ENCODE measurements around the gene CSKMT.
"Not testable (repeated sequence)": the region's sequence is repeated elsewhere in the genome, so short reads cannot be mapped to it uniquely, and the experiment has no call there.

CSKMT gene, protein sequence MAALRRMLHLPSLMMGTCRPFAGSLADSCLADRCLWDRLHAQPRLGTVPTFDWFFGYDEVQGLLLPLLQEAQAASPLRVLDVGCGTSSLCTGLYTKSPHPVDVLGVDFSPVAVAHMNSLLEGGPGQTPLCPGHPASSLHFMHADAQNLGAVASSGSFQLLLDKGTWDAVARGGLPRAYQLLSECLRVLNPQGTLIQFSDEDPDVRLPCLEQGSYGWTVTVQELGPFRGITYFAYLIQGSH

DNA sequence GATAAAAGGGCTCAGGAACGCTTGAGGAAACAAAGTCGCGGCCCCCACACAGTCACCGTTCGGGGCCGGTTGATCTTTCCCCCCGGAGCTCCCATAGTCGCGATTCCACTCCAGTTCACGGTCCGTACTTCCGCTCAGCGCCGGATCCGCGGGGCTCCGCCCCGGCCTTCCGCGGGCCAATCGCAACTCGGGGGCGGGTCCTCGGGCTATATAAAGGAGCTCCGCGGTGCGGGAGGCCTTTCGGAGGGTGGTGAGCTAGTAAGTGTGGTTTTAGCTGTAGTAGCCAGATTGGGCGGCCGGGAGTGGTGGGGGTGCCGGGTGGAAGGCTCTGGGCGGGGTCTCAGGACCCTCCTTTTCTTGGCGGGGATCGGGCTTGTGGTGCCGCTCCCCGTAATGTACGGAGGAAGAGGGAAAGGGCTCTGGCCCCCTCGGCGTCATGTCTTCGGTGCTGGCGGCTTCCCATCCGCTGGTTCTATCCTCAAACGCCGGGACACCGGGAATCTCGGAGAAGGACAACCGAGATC is at the start of gene CSKMT, which contains the start of gene C11orf98:
CSKMT (plus strand) TSS at position 238 of the 524 bp plus-strand sequence. CDS start 568 bp downstream, outside the sequence.
C11orf98 (minus strand) TSS at position 136 of the 524 bp plus-strand sequence; CDS start at position 95, 41 bp downstream.
- DNase-seq = peak; percentile 95

DNA sequence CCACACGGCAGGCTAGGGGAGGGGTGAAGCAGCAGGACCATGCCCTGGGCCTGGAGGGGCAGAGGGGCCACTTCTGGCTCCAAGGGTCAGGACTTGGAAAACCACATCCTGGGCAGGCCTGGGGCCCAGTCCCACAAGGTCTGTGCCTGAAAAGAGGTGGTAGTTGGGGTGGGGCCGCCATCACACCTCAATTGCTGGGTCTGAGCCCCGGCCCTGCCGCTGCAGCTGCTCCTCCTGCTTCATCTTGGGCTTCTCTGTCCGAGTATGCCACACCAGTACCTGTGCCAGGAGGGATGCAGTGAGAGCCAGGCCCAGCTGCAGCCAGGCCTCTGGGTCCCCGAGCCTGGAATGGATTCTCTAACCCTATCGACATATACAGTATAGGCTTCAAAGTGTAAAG is 49.6 kb upstream of the CSKMT start:
- DNase-seq = no peak

DNA sequence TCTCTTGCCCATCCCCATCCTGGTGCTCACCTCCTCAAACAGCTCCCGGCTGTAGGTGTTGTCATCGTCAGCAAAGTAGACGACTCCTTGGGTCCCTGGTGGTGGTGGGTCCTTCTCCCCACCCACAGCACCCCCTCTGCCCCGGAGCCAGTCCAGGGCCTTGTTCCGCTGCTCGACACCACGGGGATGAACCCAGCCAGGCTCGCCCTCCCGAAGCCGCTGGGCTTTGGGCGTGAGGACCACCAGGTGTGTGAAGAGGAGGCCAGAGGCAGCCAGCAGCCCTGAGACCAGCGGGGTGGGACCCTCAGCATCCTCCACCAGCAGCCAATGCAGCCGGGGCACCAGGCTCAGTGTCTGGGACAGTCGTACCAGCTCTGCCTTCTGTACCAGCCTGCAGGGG is 48.2 kb upstream of the CSKMT start:
- not testable (repeated sequence) for DNase-seq

DNA sequence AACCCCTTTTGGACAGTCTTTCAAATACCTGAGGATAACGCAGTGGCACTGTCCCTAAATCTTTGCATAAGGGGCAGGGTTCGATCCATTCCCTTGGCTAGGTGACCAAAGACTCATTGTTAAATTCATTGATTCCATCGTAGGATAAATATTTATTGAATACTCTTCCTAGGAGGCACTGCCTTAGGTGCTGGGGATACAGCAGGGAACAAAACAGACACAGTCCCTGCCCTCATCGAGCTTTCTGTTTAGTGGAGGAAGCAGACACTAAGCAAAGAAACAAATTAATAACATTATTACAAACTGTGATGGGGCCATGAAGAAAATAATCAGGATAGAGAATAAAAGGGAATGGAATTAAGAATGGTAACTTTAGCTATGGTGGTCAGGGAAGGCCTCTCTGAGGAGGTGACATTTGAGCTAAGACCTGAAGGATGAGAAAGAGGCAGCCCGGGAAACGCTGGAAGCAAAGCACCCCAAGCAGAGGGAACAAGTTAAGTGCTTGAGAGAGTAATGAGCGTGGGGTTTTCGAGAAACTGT is 44.0 kb upstream of the CSKMT start:
- no peak for DNase-seq

DNA sequence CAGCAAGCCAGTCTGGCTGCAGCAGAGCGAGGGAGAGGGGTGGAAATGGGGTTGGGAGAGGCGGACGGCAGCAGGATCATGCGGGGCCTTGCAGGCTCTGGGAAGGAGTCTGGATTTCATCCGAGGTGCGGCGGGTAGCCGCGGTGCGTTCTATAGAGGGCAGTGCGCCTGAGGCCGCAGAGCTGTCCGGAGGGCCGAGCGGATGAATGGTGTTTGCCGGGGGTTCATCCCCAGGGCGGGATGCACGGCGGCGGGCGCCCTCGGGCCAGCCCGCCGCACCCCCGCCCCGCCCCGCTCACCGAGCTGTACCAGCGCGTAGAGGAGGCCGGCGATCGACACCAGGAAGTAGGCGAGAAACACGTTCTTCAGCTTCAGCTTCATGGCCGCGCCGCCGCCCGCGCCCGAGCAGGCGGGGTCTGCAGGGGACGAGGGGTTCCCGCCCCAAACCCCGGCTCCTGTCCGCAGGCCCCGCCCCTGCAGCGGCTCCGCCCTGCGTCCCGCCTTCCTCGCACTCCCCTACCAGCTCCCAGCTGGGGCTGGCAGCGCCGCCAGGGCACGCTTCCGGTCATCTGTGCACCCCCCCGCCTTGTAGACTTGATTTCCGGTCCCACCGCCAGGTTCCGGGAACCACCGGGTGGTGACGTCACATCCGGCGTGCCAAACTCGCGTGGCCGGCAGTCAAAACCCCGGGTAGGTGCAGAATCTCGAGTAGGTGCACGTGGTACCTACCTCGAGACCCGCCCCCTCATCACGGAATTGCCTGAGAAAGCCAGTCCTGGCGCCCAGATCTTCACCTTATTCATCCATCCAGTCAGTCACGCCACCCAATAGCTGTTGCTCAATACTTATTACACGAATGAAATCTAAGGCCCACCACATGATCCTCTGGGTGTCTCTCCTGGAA is 43.3 kb upstream of the CSKMT start, which contains the start of gene B3GAT3:
B3GAT3 (minus strand) TSS at position 420 of the 904 bp plus-strand sequence; CDS start at position 381, 39 bp downstream.
- DNase-seq = peak; percentile 96

DNA sequence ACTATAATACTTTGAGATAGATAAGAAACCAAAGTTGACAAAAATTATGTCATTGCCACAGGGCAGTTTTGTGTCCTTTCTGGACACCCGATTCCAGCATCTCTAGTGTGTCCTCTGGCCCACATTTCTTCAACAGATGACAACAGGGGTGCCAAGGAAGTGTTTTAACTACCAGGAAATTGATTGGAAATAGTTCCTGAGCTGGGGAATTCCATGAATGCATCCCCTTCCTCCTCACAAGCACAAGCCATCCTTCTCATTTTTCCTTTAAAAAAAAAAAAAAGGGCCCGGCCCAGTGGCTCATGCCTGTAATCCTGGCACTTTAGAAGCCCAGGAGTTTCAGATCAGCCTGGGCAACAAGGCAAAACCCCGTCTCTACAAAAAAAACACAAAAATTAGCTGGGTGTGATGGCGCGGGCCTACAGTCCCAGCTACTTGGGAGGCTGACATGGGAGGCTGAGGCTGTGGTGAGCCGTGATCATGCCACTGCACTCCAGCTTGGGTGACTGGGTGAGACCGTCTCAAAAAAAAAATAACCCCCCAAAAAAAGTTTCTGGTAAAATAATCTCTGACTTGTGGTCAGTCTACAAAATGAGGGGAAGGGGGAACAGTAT is 42.5 kb upstream of the CSKMT start:
- no peak for DNase-seq

DNA sequence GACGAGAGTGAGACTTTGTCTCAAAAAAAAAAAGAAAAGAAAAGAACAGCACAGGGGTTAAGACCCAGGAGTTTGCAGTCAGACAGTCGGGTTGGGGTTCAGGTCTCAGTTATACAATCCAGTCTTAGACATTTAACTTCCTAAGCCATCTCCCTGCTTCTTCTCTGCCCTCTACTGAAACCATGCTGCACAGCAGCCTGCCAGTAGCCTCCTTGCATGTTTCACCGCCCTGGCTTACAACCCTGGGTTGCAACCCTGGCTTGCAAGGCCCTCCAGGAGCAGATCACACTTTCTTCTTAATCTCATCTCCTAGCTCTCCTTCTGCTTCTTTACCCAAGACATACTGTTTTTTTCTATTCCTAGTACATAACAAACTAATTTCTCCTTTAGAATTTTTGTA is 37.4 kb upstream of the CSKMT start:
- DNase-seq = no peak

DNA sequence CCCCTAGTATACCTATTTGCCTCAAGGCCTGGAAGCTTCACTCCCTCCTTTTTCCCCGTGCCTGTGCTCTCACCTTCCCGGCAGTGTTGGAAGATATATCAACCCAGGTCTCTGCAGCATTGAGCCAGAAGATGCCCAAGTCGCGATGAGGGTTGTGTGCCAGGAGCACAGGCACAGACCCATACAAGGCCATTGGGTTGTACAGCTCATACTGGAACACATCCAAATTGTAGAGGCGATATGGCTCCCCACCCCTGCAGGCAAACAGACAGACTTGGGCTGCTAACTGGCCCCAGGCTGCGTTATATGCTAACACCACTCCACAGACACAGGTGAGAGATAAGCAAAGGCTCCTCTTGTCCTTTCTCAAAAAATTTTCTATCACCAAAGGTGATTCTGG is 32.6 kb upstream of the CSKMT start:
- DNase-seq = no peak

DNA sequence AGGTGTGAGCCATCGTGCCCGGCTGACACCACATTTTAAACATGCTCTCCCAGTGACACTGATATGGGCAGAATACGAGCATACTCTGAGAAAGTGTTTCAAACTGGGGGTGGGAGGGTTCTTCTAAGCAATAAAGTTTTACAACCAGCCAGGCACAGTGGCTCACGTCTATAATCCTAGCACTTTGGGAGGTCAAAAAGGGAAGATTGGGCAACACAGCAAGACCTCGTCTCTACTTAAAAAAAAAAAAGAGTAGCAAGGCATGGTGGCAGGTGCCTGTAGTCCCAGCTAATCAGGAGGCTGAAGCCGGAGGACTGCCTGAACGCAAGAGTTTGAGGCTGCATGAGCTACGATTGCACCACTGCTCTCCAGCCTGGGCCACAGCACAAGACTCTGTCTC is 20.9 kb upstream of the CSKMT start:
- no peak for DNase-seq

DNA sequence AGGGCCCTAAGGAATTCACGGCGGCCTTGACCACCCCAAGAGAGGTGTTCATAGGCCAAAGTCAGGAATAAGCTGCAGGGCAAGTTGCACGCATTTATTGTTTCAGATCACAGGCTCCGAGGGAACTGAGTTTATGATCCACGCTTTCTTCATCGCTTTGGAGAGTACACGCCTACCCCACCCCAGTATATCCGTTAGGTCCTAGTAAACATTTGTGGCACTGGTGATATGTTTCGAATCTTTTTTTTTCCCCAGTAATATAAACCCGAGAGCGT is 19.5 kb upstream of the CSKMT start:
- DNase-seq = no peak

DNA sequence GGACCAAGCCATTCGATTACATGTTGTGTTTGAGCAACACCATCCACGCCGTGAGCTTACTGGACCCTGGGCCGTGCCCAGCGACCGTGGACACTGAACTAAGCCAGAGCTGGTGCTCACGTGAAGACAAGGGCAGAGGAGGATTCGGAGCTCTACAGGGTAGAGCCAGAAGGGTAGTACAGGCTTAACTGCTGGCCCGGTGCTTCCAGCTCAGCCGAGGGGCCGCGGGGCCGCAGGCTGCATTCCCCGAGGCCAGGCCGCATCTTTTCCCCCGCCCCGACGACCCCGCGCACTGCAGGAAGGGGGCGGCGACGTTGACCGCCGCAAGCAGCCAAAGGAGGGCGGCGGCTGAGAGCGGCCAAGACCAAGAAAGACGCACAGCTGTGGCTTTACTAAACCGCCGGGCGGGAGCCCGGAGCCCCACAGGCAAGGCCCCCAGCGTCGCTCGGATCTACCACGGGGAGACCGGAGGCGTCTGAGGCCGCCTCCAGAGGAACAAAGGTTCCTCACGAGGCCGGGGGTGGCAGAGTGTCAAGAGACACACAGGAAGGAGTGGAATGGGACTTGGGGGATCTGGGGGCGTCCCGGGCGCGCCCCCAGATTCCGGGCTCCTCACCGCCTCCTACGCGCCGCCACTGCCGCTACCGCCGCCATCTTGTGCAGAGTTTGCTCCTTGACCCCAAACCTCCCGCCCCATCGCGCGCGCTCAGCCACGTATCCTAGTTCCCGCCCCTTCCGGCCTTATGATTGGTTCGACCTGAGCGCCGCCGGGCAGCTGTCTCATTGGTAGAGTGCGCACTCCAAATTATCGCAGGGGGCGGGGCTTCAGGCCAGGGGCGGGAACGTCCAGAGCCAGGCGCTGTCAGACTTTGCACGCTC is 18.9 kb upstream of the CSKMT start, which contains the start of gene GANAB:
GANAB (minus strand) TSS at position 668 of the 879 bp plus-strand sequence; CDS start at position 654, 14 bp downstream.
- peak; percentile 99 for DNase-seq

DNA sequence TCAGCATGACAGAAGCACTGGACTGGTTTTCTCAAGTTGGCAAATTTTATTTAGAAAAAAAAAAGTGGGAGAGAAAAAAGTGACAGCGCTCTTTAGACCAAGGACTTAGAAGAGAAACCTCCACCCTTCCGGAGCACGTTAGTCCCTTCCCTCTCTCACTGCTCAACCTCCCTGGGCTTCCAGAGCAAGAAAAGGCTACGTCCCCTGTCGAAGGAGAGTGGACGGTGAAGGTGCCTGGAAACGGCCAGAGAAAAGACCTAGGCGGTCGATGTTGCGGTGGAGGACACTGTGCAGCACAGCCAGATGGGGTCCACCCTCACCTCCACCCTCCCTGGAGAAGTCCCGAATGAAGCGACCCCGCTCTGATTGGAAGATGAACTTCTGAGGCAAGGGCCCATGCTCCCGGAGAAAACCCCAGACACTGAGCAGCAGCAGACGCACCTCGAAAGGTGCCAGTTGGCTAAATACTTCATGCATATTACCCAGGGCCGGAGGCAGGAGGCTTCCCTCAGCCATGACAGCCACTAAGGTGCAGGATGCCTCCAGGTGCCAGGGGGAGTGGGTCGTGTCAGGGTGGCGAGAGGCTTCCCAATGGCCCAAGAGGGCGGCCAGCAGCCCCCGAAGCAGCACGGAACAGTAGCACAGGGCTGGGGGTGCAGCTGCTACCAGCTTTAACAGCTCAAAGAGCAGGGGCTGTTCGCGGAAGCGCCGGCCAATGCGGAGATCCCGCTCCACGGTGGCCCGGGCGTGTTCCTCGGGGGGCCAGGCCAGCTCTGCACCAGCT is 18.1 kb upstream of the CSKMT start:
- DNase-seq = no peak

DNA sequence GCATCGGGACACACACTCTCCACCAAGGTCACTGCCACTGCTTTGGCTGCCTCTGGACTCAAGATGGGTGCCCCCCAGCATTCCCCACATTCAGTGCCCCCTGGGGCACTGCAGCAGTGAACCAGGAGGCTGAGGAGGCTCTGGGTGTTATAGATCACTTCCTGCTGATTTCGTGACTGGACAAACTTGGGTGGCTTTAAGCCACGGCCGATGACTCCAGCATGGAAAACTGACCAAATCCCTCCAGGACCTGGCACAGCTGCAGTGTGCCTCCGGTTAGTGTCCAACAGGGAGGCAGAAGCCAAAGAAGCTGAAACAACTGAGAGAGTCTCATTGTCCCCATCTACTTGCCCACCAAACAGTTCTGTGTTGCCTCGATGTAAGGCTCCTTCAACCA is 17.5 kb upstream of the CSKMT start:
- DNase-seq = no peak

DNA sequence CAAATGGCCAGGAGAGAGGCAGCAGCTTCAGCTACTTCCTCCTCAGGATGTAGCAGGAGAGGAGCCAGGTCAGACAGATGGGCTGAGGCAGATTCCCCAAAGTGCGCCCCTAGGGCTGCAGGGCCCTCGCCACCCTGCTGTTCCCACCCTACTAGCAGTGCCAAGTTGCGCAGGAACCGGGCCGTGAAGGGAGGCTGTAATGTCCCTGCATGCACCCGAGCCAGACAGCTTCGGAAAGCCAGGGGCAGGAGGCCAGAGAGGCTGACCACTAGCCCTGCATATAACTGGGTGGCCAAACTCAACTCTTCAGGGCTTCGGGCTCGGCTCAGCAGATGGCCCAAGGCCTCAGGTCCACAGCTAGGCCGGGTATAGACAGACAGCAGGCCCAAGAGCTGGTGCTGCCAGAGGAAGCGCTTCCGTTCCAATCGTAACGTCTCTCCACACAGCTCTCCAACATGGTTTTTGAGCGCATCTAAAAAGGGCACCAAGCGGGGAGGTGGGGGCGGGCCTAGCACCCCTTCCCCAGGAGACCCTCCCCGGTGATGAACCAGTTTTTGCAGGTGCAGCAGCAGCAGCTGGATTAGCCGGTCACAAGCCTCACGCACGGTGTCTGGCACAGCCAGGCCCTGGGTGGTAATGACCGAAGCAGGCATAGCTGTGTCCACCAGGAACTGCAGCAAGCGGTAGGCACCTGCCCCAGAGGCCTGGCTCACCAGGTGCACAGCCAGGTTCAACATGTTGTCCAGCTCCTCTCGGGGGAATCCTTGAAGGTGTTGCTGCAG is 16.7 kb upstream of the CSKMT start:
- DNase-seq = no peak

DNA sequence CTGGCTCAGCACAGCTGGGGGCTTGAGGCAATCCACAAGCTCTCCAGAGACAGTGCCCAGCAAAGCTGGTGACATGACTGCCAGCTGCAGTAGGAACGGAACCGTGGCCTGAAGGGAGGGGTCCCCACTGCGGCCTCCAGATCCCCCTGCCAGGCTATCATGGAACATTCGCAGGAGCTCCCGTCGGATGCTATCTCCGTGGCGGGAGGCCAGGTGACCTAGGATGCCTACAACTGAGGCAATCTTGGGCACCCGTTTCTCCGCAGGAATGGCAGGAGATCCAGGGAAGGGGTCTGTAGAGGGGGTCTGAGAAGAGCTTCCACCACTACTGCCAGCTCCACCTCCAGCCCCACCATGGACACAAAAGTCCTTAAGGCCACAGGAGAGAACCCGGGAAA is 16.1 kb upstream of the CSKMT start:
- DNase-seq = no peak

DNA sequence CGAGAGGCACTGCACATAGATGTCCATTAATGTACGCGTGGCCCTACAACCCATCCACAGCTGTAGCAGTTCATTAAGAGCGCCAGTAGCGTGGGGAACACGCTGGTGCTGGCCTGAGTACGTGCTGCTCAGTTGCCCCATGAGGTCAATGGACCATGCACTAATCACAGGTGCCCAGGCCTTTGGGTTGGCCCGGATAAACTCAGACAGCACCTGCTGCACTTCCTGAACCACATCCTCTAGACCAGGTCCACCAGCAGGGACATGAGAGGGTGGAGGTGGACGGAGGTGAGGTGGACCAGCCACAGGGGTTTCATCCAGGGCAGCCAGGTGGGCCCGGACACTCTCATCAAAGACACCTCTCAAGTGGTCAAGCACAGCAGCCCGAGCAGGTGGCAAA is 15.6 kb upstream of the CSKMT start:
- DNase-seq = no peak

DNA sequence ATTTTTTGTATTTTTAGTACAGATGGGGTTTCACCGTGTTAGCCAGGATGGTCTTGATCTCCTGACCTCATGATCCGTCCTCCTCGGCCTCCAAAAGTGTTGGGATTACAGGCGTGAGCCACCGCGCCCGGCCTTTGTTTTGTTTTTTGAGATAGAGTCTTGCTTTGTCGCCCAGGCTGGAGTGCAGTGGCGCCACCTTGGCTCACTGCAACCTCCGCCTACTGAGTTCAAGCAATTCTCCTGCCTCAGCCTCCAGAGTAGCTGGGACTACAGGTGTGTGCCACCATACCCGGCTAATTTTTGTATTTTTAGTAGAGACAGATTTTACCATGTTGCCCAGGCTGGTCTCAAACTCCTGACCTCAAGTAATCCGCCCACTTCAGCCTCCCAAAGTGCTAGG is 14.8 kb upstream of the CSKMT start:
- not testable (repeated sequence) for DNase-seq

DNA sequence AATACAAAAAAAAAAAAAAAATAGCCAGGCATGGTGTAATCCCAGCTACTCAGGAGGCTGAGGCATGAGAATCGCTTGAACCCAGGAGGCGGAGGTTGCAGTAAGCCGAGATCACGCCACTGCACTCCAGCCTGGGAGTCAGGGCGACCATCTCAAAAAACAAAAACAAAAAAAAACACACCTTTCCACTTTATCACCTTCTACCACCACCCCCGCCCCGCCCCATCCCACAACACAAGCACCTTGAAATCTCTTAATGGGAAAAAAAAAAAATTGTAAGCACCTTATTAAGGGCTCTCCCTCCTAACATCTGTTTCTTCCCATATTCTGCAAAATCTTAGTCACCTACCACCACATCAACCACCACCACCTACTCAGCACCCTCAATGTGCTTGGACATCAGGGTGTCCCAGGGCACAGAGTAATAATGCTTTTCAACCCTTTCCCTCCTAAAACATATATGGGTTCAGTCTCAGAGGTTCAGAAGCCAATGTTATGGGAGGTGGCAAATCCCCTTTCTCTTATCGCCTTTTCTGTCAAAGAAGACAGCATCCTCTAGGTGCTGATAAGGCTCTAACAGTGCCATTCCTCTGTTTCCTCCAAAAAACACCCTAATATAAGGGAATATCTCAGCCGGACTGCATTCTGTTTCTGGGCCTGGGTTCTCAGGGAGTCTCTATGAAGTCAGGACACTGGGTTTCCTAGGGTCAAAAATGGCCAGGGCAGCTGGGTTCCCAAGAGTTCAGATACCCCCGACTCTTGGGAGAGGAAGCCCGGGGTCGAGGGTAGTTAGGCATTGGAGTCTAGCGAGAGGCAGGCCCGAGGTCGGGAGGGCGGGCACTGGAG is 12.7 kb upstream of the CSKMT start:
- no peak for DNase-seq

DNA sequence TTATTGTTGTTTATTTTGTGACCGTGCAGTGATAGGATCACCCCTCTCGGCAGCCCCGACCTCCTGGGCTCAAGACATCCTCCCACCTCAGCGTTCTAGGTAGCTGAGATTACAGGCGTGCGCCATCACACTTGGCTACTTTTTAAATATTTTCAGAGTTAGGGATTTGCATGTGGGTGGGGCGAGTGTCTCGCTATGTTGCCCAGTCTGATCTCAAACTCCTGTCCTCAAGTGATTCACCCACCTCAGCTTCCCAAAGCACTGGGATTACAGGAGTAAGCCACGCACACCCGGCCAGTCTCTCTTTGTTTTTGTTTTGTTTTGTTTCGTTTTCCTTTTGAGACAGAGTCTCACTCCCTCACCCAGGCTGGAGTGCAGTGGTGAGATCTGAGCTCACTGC is 10.8 kb upstream of the CSKMT start:
- DNase-seq = no peak

Measured in activated CD4-positive, alpha-beta T cell treated with anti-CD3 and anti-CD28 coated beads, Interleukin-2, amount 50 U/mL, for 1 hour (primary cell).